ENCODE data around the gene NAGK.
"Not testable (repeated sequence)": the region's sequence is repeated elsewhere in the genome, so short reads cannot be mapped to it uniquely, and the experiment has no call there.

NAGK gene

GRCh38 chr2:71069376-71069775, 928 bp downstream of the NAGK start:
- DNase-seq (ENCODE audit: low spot score) = no peak

- DNase-seq (ENCODE audit: low spot score) = peak; percentile 48
These were observed 2.0 kb downstream of the NAGK start for GRCh38 chr2:71070294-71071093.

- DNase-seq (ENCODE audit: low spot score) = peak; percentile 51
These were observed 3.4 kb downstream of the NAGK start for GRCh38 chr2:71071681-71072398.

- no peak for DNase-seq (ENCODE audit: low spot score)
These were observed 4.0 kb downstream of the NAGK start for GRCh38 chr2:71072492-71072891.

GRCh38 chr2:71073475-71073874, 5.0 kb downstream of the NAGK start:
- no peak for DNase-seq (ENCODE audit: low spot score)

- DNase-seq (ENCODE audit: low spot score) = no peak
These were observed 6.5 kb downstream of the NAGK start for GRCh38 chr2:71074893-71075395.

- DNase-seq (ENCODE audit: low spot score) = no peak
These were observed 10.2 kb downstream of the NAGK start for GRCh38 chr2:71078624-71079023.

GRCh38 chr2:71082402-71083252, 14.2 kb downstream of the NAGK start:
- no peak for DNase-seq (ENCODE audit: low spot score)

- not testable (repeated sequence) for DNase-seq (ENCODE audit: low spot score)
These were observed 14.8 kb downstream of the NAGK start for GRCh38 chr2:71083297-71083696.

- not testable (repeated sequence) for DNase-seq (ENCODE audit: low spot score)
These were observed 15.4 kb downstream of the NAGK start for GRCh38 chr2:71083752-71084312.

- not testable (repeated sequence) for DNase-seq (ENCODE audit: low spot score)
These were observed 17.0 kb downstream of the NAGK start for GRCh38 chr2:71085325-71086003.

- not testable (repeated sequence) for DNase-seq (ENCODE audit: low spot score)
These were observed 21.0 kb downstream of the NAGK start for GRCh38 chr2:71089475-71089874.

GRCh38 chr2:71091808-71092207, 23.4 kb downstream of the NAGK start:
- not testable (repeated sequence) for DNase-seq (ENCODE audit: low spot score)

GRCh38 chr2:71092491-71093260, 24.2 kb downstream of the NAGK start:
- DNase-seq (ENCODE audit: low spot score) = not testable (repeated sequence)

GRCh38 chr2:71100195-71100964, 31.9 kb downstream of the NAGK start:
- peak; percentile 26 for DNase-seq (ENCODE audit: low spot score)

GRCh38 chr2:71101656-71102055, 33.2 kb downstream of the NAGK start:
- no peak for DNase-seq (ENCODE audit: low spot score)

- no peak for DNase-seq (ENCODE audit: low spot score)
These were observed 34.7 kb downstream of the NAGK start for GRCh38 chr2:71102981-71103681.

- DNase-seq (ENCODE audit: low spot score) = no peak
These were observed 35.4 kb downstream of the NAGK start for GRCh38 chr2:71103809-71104208.

- not testable (repeated sequence) for DNase-seq (ENCODE audit: low spot score)
These were observed 38.0 kb downstream of the NAGK start for GRCh38 chr2:71106463-71106862.

Data from globus pallidus (tissue), 1 donor.